ENCODE results near the gene GPC5.

DNA sequence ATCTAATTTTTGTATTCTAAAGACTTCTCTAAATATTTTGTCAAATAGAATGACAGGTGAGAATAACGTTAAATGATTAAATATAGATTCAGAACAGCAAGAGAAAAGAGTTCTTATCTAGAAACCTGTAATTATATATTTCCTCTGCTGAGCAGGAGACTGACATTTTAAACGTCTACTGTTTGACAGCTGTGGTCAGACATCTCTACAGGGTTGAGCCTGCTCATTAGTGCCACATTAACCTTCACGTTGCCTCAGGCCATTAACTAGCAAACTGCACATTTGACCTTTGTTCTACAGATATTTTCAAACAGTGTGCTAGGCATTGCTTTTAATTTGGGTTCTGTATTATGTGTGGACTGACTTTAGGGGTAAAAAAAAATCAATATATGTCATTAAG, 347.5 kb downstream of the GPC5 start:
- TF ChIP-seq BRCA1 (IDR thresholded peaks at IDR 0.05; ENCODE audit: low read depth, low read length) (no peak), POLR2A (IDR thresholded peaks at IDR 0.05; ENCODE audit: control extremely low read depth in 1 of 2, low read depth in 2 of 2, low read length in 2 of 2) (no peak), EP300 (IDR thresholded peaks at IDR 0.05; ENCODE audit: borderline replicate concordance in 1 of 2, low read depth in 2 of 2, low read length in 2 of 2) (no peak), TAF1 (IDR thresholded peaks at IDR 0.05; ENCODE audit: low read depth, low read length) (no peak), RAD21 (IDR thresholded peaks at IDR 0.05 in 1 of 2, conservative IDR thresholded peaks at IDR 0.05 in 1 of 2; ENCODE audit: low read depth in 2 of 2, low read length in 2 of 2) (no peak), SIRT6 (IDR thresholded peaks at IDR 0.05; ENCODE audit: low read length) (no peak), YY1 (IDR thresholded peaks at IDR 0.05; ENCODE audit: low read depth, low read length) (no peak), JUN (IDR thresholded peaks at IDR 0.05; ENCODE audit: low read depth, low read length) (no peak), POLR2AphosphoS5 (IDR thresholded peaks at IDR 0.05; ENCODE audit: low read depth, low read length) (no peak), ASH2L (IDR thresholded peaks at IDR 0.05; ENCODE audit: low read length) (no peak), EZH2 (IDR thresholded peaks at IDR 0.05; ENCODE audit: low read depth, low read length, severe bottlenecking) (no peak)
- TF ChIP-seq, protein P1, sequence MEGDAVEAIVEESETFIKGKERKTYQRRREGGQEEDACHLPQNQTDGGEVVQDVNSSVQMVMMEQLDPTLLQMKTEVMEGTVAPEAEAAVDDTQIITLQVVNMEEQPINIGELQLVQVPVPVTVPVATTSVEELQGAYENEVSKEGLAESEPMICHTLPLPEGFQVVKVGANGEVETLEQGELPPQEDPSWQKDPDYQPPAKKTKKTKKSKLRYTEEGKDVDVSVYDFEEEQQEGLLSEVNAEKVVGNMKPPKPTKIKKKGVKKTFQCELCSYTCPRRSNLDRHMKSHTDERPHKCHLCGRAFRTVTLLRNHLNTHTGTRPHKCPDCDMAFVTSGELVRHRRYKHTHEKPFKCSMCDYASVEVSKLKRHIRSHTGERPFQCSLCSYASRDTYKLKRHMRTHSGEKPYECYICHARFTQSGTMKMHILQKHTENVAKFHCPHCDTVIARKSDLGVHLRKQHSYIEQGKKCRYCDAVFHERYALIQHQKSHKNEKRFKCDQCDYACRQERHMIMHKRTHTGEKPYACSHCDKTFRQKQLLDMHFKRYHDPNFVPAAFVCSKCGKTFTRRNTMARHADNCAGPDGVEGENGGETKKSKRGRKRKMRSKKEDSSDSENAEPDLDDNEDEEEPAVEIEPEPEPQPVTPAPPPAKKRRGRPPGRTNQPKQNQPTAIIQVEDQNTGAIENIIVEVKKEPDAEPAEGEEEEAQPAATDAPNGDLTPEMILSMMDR (IDR thresholded peaks at IDR 0.05; ENCODE audit: control extremely low read depth in 1 of 3, insufficient read depth in 1 of 3, low read depth in 1 of 3, low read length in 3 of 3) = no peak
- TF ChIP-seq, protein P2, sequence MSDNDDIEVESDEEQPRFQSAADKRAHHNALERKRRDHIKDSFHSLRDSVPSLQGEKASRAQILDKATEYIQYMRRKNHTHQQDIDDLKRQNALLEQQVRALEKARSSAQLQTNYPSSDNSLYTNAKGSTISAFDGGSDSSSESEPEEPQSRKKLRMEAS (IDR thresholded peaks at IDR 0.05) = no peak
- TF ChIP-seq, protein P3, sequence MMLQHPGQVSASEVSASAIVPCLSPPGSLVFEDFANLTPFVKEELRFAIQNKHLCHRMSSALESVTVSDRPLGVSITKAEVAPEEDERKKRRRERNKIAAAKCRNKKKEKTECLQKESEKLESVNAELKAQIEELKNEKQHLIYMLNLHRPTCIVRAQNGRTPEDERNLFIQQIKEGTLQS (IDR thresholded peaks at IDR 0.05; ENCODE audit: insufficient read depth, low read depth, low read length) = no peak

All from H1 (cell line).